ENCODE data around the gene OR11L1. TPM values are rescaled to one million over a fixed set of nuclear protein-coding genes. Genes with fewer than 3 reads are reported as not detected.

Gene OR11L1
- polyA plus RNA-seq, 1 experiment: not detected

- TF ChIP-seq CTCF (IDR thresholded peaks at IDR 0.05; ENCODE audit: low read depth, low read length): no peak
- no peaks in the 10 kb centered on the region for H3K27me3 ChIP-seq (ENCODE audit: control insufficient read depth, insufficient read depth, low read length)
- ChIA-PET CTCF (no interaction called here), POLR2A (no interaction called here)
- peaks cover 20% of the 10 kb centered on the region for H3K9me3 ChIP-seq (ENCODE audit: control insufficient read depth, insufficient read depth, low read length)
- H3K4me3 ChIP-seq (ENCODE audit: low read depth, low read length): no peak within 1 kb of the TSS
- H3K27ac ChIP-seq (ENCODE audit: low read depth, low read length): no peak within 1 kb of the TSS
- no peak for DNase-seq (ENCODE audit: low read depth, low spot score)
Observed at GRCh38 chr1:247824023-247824422, 17.7 kb downstream of the OR11L1 start, which contains the start of gene OR14A16. TSS of gene OR14A16 (minus strand) at chr1:247824119. CDS start at chr1:247815729, 8,390 bp downstream.

GRCh38 chr1:247822060-247822459 is 19.6 kb downstream of the OR11L1 start:
- no peak for TF ChIP-seq CTCF (IDR thresholded peaks at IDR 0.05; ENCODE audit: low read depth, low read length)
- H3K9me3 ChIP-seq (ENCODE audit: control insufficient read depth, insufficient read depth, low read length): peaks cover 15% of the 10 kb centered on the region
- no peak overlapping the region for H3K4me3 ChIP-seq (ENCODE audit: low read depth, low read length)
- ChIA-PET CTCF (no interaction called here), POLR2A (no interaction called here)
- H3K27me3 ChIP-seq (ENCODE audit: control insufficient read depth, insufficient read depth, low read length): no peaks in the 10 kb centered on the region
- DNase-seq (ENCODE audit: low read depth, low spot score): no peak
- no peak overlapping the region for H3K27ac ChIP-seq (ENCODE audit: low read depth, low read length)

GRCh38 chr1:247812637-247813036 is 29.1 kb downstream of the OR11L1 start:
- no peak for DNase-seq (ENCODE audit: low read depth, low spot score)
- no peak overlapping the region for H3K27ac ChIP-seq (ENCODE audit: low read depth, low read length)
- TF ChIP-seq CTCF (IDR thresholded peaks at IDR 0.05; ENCODE audit: low read depth, low read length): no peak
- no peaks in the 10 kb centered on the region for H3K27me3 ChIP-seq (ENCODE audit: control insufficient read depth, insufficient read depth, low read length)
- H3K4me3 ChIP-seq (ENCODE audit: low read depth, low read length): no peak overlapping the region
- ChIA-PET POLR2A (no interaction called here), CTCF (no interaction called here)
- peaks cover 6% of the 10 kb centered on the region for H3K9me3 ChIP-seq (ENCODE audit: control insufficient read depth, insufficient read depth, low read length)

- no peak overlapping the region for H3K4me3 ChIP-seq (ENCODE audit: low read depth, low read length)
- H3K27ac ChIP-seq (ENCODE audit: low read depth, low read length): no peak overlapping the region
Observed at GRCh38 chr1:247797518-247797917, 44.2 kb downstream of the OR11L1 start.

More at GRCh38 chr1:247797518-247797917, 44.2 kb downstream of the OR11L1 start:
- ChIA-PET CTCF (no interaction called here), POLR2A (no interaction called here)
- H3K9me3 ChIP-seq (ENCODE audit: control insufficient read depth, insufficient read depth, low read length): 0 out of 2 replicates have a peak, but pooled peaks cover 3% of the 10 kb centered on the region
- no peak for DNase-seq (ENCODE audit: low read depth, low spot score)
- TF ChIP-seq CTCF (IDR thresholded peaks at IDR 0.05; ENCODE audit: low read depth, low read length): no peak
- no peaks in the 10 kb centered on the region for H3K27me3 ChIP-seq (ENCODE audit: control insufficient read depth, insufficient read depth, low read length)

Other genes starting within 250 kb of the OR11L1 start
- not detected in 2 replicates for gene OR2G3, start 236.3 kb downstream of the OR11L1 start, polyA plus RNA-seq (2011; rRNA removed)
- gene OR13G1, start 162.2 kb downstream of the OR11L1 start, polyA plus RNA-seq (2011; rRNA removed): not detected in 2 replicates
- gene OR6F1, start 125.2 kb downstream of the OR11L1 start, polyA plus RNA-seq (2011; rRNA removed): not detected in 2 replicates
- not detected in 2 replicates for gene OR14K1, start 103.3 kb downstream of the OR11L1 start, polyA plus RNA-seq (2011; rRNA removed)
- gene OR14A2, start 93.8 kb downstream of the OR11L1 start, polyA plus RNA-seq (2011; rRNA removed): not detected in 2 replicates
- gene OR1C1, start 81.3 kb downstream of the OR11L1 start, polyA plus RNA-seq (2011; rRNA removed): not detected in 2 replicates
- gene OR14A16, start 17.8 kb downstream of the OR11L1 start, polyA plus RNA-seq (2011; rRNA removed): not detected in 2 replicates
- 0.09 and 0.10 TPM in 2 replicates for gene TRIM58, start 15.3 kb upstream of the OR11L1 start, polyA plus RNA-seq (2011; rRNA removed)
- gene OR2W3, start 53.7 kb upstream of the OR11L1 start, polyA plus RNA-seq (2011; rRNA removed): 0.10 TPM in 1 of 2 replicates, not detected in the other
- gene OR2T8, start 78.4 kb upstream of the OR11L1 start, polyA plus RNA-seq (2011; rRNA removed): not detected in 2 replicates
- not detected in 2 replicates for gene OR2AJ1, start 83.0 kb upstream of the OR11L1 start, polyA plus RNA-seq (2011; rRNA removed)
- gene OR2L8, start 107.0 kb upstream of the OR11L1 start, polyA plus RNA-seq (2011; rRNA removed): not detected in 2 replicates
- not detected in 2 replicates for gene OR2AK2, start 123.3 kb upstream of the OR11L1 start, polyA plus RNA-seq (2011; rRNA removed)
- not detected in 2 replicates for gene OR2L5, start 171.8 kb upstream of the OR11L1 start, polyA plus RNA-seq (2011; rRNA removed)
- not detected in 2 replicates for gene OR2L2, start 188.2 kb upstream of the OR11L1 start, polyA plus RNA-seq (2011; rRNA removed)
- not detected in 2 replicates for gene OR2L3, start 204.9 kb upstream of the OR11L1 start, polyA plus RNA-seq (2011; rRNA removed)